Prostate gland (tissue), 2 donors: Measurements from ENCODE around the gene SYNJ2.

Experiments used
- CTCF ChIP-seq, 4 experiments: fragments of 200-600 bp in 2 of 4; fragments of 450-650 bp in 2 of 4; sonication (generic) in 2 of 4; IDR thresholded peaks; 1 replicate in 3 of 4; 2 replicates in 1 of 4; pipeline ENCODE4 v1.5.1; 2016 to 2019; ENCODE audit warnings: antibody characterized with exemption in 4 of 4, mild to moderate bottlenecking in 2 of 4, moderate library complexity in 2 of 4
- POLR2A ChIP-seq: fragments of 450-650 bp; IDR thresholded peaks from one replicate; pipeline ENCODE4 v1.6.1; 2016; ENCODE audit warnings: antibody characterized with exemption, mild to moderate bottlenecking
- POLR2AphosphoS5 ChIP-seq: sonication (generic); formaldehyde crosslinking; IDR thresholded peaks from one replicate; pipeline ENCODE4 v1.6.1; 2017; ENCODE audit warnings: antibody characterized with exemption

- TF ChIP-seq CTCF (IDR thresholded peaks at IDR 0.05) (no peak), POLR2A (no peak), POLR2AphosphoS5 (no peak)
These were observed 50.7 kb downstream of the SYNJ2 start for GRCh38 chr6:158032354-158032733.
